G401.6 (cell line): Measurements from ENCODE around the gene PSMC3.
A peak's percentile ranks its signal among the peaks of the same experiment; 100 is the strongest.

Experiments
- FAIRE-seq: peaks from 2 replicates; lab custom pipeline; 2012; peaks lifted over from hg19 to GRCh38; lab: Jason Lieb, UNC

PSMC3 gene

GRCh38 chr11:47443028-47443700, 16.9 kb upstream of the PSMC3 start:
- no peak for FAIRE-seq

GRCh38 chr11:47442514-47442913, 16.3 kb upstream of the PSMC3 start:
- no peak for FAIRE-seq

DNA sequence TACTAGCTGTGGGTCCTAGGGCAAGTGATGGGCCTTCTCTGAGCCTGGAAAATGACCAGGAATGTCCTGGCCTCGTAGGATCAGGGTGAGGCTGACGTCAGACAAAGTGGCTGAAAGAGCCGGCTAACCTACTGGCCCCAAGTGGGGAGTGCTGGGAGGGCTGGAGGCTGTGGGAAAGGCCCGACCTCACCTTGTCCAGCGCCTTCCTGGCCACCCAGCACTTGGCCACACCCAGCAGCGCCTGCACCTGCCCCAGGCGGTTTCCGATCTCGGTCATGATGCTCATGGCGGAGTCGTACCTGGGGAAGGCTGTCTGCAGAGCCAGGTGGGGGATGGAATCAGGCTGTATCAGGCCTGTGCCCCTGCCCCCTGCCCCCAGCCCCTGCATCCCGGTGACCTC, 15.2 kb upstream of the PSMC3 start:
- FAIRE-seq: no peak

DNA sequence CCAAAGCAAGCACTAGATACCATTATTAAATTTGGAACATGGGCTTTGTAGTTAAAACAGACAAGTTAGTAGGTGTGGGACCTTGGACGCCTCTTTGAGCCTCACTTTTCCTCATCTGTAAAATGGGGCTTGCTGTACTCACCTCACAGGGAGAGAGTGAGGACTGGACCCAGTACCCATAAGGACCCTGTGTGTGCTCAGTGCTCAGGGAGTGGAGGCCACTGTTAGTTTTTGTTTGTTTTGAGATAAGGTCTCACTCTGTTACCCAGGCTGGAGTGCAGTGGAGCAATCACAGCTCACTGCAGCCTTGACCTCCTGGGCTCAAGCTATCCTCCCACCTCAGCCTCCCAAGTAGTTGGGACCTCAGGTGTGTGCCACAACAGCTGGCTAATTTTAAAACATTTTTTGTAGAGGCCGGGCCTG, 13.8 kb upstream of the PSMC3 start:
- no peak for FAIRE-seq

DNA sequence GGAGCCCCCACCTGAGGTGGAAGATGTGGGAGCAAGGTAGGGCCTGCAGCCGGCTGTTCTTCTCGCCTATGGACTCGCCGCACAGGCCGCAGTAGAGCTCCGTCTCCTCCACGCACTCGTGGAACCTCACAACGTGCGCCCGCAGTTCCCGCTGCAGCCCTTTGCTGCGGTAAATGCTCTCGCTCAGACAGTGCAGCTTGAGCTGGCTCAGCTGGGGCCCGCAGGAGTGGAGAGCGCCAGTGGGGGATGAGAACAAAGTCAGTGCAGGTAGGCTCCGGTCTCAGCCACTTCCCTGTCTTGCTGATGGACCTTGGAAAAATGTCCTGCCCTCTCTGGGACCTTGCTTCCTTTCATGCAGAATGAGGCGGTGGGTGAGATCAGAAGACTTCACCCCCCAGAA, 12.5 kb upstream of the PSMC3 start:
- FAIRE-seq: no peak

- no peak for FAIRE-seq
These were observed 11.6 kb upstream of the PSMC3 start for GRCh38 chr11:47437746-47438418.

DNA sequence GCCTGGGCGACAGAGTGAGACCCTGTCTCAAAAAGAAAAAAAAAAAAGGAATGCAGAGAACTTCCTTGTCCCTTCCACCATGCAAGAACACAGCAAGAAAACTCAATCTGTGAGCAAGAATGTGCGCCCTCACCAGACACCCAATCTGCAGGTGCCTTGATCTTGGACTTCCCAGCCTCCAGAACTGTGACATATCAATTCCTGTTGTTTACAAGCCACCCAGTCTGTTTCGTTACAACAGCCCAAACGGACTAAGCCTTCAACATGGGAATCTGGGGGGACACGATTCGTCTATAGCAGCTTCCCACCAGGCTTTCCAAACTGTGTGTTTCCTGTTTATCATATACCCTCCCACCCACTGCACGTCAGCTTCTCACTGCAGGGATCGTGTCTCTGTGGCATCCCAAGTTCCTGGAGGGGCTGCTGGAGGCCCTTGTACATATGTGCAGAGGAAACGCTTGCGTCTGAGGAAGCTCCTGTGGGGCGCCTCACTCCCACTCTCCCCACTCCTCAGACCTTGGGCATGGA, 11.0 kb upstream of the PSMC3 start:
- no peak for FAIRE-seq

DNA sequence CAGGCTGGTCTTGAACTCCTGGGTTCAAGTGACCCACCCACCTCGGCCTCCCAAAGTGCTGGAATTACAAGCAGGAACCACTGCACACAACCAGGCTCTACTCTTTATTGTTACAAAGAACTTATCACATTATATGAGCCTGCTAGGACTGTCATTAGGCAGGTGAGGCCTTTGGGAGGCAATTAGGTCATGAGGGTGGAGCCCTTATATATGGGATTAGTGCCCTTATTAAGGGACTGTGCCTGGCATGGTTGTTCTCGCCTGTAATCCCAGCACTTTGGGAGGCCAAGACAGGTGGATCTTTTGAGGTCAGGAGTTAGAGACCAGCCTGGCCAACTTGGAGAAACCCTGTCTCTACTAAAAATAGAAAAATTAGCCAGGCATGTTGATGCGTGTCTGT, 10.5 kb upstream of the PSMC3 start:
- no peak for FAIRE-seq

DNA sequence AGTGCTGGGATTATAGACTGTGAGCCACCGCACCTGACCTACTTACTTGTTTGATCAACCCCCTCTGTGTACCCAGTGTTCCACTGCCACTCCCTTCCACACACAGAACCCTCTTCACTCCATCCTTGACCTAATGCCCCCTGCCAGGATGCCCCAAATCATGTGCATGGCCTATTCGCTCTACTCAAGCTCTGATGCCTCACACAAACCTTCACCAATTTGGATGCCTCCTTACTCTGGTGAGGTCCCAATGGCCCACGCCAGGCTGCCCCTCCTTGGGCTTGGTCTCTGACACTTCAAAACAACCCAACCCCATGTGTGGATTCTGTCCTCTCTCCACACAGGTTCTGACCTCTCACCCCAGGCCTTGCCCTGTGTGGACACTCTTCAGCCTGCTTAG, 9.4 kb upstream of the PSMC3 start:
- no peak for FAIRE-seq

DNA sequence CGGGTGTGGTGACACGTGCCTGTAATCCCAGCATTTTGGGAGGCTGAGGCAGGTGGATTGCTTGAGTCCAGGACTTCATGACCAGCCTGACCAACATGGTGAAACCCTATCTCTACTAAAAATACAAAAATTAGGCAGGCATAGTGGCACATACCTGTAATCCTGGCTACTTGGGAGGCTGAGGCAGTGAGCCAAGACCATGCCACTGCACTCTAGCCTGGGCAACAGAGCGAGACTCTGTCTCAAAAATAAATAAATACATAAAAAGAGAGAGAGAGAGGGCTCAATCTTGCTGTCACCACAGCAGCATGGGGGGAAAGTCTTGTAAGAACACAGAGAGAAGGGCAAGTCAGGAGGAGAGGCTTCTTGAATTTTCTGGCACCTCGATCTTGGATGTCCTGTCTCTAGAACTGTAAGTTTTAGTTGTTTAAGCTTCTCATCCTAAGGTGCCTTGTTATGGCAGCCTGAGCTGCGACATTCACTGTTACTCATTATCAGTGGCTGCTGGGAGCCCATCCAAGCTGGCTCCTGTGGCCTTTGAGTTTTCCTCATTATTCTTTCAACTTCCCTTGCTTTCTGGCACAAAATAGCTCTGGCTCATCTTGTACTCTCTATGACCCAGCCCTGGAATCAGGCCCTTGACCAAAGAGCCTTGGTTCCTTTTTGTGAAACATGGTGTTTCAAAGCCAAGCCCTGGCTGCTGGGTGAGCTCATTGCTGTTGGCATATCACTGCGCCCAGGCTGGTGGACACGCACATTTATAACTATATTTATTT, 8.0 kb upstream of the PSMC3 start:
- no peak for FAIRE-seq

DNA sequence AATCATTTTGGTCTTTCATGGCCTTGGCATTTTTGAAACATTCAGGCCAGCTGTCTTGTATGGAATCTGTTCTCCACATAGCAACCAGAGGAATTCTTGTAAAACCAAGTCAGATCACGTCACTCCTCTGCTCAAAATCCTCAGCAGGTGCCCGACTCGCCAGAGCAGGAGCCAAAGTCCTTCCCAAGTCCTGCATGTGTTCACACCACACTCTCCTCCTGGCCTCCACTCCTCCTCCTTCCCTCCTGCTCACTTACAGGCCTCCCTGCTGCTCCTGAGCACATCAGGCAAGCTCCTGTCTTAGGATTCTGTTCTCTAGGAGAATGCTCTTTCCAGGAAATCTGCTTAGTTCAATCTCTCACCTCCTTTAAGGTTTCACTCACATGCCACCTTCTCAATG, 6.9 kb upstream of the PSMC3 start:
- FAIRE-seq: no peak

- no peak for FAIRE-seq
These were observed 5.3 kb upstream of the PSMC3 start for GRCh38 chr11:47431356-47432083.

DNA sequence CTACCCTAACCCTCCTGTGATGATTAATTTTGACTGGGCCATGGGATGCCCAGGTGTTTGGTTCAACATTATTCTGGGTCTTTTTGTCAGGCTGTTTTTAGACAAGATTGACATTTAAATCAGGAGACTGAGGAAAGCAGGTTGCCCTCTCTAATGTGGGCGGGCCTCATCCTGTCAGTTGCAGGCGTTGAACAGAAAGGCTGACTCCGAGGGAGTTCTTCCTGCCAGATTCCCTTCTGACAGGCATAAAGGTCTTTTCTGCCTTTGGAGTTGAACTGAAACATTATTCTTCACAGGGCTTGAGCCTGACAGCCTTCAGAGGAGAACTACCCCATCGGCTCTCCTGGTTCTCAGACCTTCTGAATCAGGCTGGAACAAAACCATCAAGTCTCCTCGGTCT, 4.3 kb upstream of the PSMC3 start:
- no peak for FAIRE-seq

GRCh38 chr11:47425611-47426010, 628 bp downstream of the PSMC3 start:
- no peak for FAIRE-seq

DNA sequence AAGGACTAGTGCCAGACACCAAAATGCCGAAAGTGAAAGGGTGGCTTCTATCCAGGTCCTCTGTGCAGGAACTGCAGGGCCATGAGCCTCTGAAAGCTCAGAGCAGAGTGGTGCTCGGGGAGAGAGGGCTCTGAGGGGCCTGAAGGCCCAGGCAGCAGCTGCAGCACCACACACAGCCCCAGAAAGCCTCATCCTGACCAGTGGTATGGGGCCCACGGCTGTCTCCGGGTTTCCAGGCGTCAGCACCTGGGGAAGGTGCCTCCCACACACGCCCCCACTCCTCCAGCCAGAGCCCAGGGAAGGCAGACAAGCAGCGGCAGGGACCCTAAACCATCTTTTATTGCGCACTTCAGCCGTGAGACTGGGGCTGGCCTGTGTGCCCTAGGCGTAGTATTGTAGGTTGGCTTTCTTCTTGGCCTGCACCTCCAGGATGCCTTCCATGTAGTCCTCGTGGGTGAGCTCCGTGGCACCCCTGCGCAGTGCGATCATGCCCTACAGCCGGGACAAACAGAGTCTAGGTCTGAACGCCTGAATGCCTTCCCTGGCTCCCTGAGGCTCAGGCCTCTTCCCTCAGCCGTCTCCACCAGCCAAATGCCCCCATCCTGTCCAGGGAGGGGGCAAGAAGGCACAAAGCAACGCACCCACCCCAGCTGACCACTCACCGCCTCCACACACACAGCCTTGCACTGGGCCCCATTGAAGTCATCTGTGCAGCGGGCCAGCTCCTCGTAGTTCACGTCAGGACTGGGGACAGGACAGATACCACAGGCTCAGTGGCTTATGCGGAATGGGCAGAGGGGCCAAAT, 7.6 kb downstream of the PSMC3 start:
- no peak for FAIRE-seq

GRCh38 chr11:47417712-47418111, 8.5 kb downstream of the PSMC3 start:
- no peak for FAIRE-seq

- FAIRE-seq: peak; percentile 88
These were observed 10.2 kb downstream of the PSMC3 start for GRCh38 chr11:47415949-47416472.

DNA sequence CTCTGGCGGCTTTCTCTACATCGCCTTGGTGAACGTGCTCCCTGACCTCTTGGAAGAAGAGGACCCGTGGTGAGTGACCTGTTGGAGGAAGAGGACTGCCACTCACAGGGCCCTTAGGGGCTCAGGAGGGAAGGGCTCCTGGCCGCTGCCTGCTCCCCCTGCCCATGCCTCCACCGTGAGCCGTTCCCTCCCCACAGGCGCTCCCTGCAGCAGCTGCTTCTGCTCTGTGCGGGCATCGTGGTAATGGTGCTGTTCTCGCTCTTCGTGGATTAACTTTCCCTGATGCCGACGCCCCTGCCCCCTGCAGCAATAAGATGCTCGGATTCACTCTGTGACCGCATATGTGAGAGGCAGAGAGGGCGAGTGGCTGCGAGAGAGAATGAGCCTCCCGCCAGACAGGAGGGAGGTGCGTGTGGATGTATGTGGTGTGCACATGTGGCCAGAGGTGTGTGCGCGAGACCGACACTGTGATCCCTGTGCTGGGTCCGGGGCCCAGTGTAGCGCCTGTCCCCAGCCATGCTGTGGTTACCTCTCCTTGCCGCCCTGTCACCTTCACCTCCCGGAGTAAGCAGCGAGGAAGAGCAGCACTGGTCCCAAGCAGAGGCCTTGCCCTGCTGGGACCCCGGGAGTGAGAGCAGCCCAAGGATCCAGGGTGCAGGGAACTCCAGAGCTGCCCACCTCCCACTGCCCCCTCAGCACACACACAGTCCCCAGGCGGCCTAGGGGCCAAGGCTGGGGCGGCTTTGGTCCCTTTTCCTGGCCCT, 11.0 kb downstream of the PSMC3 start:
- FAIRE-seq: no peak

GRCh38 chr11:47414685-47415070, 11.6 kb downstream of the PSMC3 start:
- no peak for FAIRE-seq

- no peak for FAIRE-seq
These were observed 12.1 kb downstream of the PSMC3 start for GRCh38 chr11:47413908-47414684.
